K562 (cell line): ENCODE results near the gene LYAR. TPM values are rescaled to one million over a fixed set of nuclear protein-coding genes. Genes with fewer than 3 reads are reported as not detected.

ENCODE experiments used
- BCOR ChIP-seq: fragments of 450-650 bp; IDR thresholded peaks from 2 replicates; pipeline ENCODE4 v1.6.1; 2016
- DNMT1 ChIP-seq: fragments of 450-650 bp; IDR thresholded peaks from 2 replicates; pipeline ENCODE4 v1.6.1; 2016; ENCODE audit warnings: antibody characterized with exemption, mild to moderate bottlenecking
- ESRRA ChIP-seq: fragments of 450-650 bp; IDR thresholded peaks from 2 replicates; pipeline ENCODE4 v1.6.1; 2014; ENCODE audit warnings: low read depth, mild to moderate bottlenecking, moderate library complexity, borderline replicate concordance
- FOXM1 ChIP-seq, 2 experiments: fragments of 450-650 bp in 1 of 2; sonication (generic) in 1 of 2; formaldehyde crosslinking in 1 of 2; IDR thresholded peaks; 2 replicates each; pipeline versions ENCODE4 v1.6.1 to v1.9.0; 2017 to 2022; ENCODE audit warnings: low read depth in 2 of 2, mild to moderate bottlenecking in 2 of 2, missing genetic modification reagents in 1 of 2, moderate library complexity in 1 of 2
- HDAC3 ChIP-seq: fragments of 450-650 bp; IDR thresholded peaks from 2 replicates; pipeline ENCODE4 v1.6.1; 2018; ENCODE audit warnings: borderline replicate concordance, mild to moderate bottlenecking, moderate library complexity; ENCODE audit not compliant: partially characterized antibody
- HMGN3 ChIP-seq: IDR thresholded peaks from 2 replicates; pipeline ENCODE4 v1.6.1; 2011; ENCODE audit warnings: borderline replicate concordance, low read depth, mild to moderate bottlenecking, mixed read lengths, low read length; ENCODE audit not compliant: insufficient read length; ENCODE audit errors: extremely low read depth
- KDM5B ChIP-seq: fragments of 200-600 bp; sonication (generic); IDR thresholded peaks from 2 replicates; pipeline ENCODE4 v1.6.1; 2012; ENCODE audit warnings: low read depth, mild to moderate bottlenecking, moderate library complexity, low read length, control low read depth, inconsistent platforms; ENCODE audit not compliant: insufficient replicate concordance
- NBN ChIP-seq: fragments of 450-650 bp; IDR thresholded peaks from 2 replicates; pipeline ENCODE4 v1.6.1; 2016; ENCODE audit warnings: low read depth, mild to moderate bottlenecking
- NFXL1 ChIP-seq: fragments of 450-650 bp; formaldehyde crosslinking; IDR thresholded peaks from 2 replicates; pipeline ENCODE4 v1.4.0; 2021; ENCODE audit warnings: mild to moderate bottlenecking
- NKRF ChIP-seq: fragments of 450-650 bp; IDR thresholded peaks from 2 replicates; pipeline ENCODE4 v1.6.1; 2016; ENCODE audit warnings: borderline replicate concordance
- NR4A1 ChIP-seq, 2 experiments: fragments of 250-450 bp in 1 of 2; fragments of 450-650 bp in 1 of 2; sonication (Bioruptor Pico) in 1 of 2; IDR thresholded peaks; 2 replicates each; pipeline versions ENCODE4 v1.4.0 to v1.6.1; 2016 to 2020; ENCODE audit warnings: mild to moderate bottlenecking in 2 of 2, missing compliant biosample characterization in 1 of 2, missing genetic modification characterization in 1 of 2, moderate library complexity in 1 of 2
- POLR2H ChIP-seq: IDR thresholded peaks from 2 replicates; pipeline ENCODE4 v1.6.1; 2016; ENCODE audit warnings: missing genetic modification characterization, low read depth, mild to moderate bottlenecking, control low read depth, missing compliant biosample characterization, moderate library complexity
- SMARCE1 ChIP-seq: fragments of 450-650 bp; IDR thresholded peaks from 2 replicates; pipeline ENCODE4 v1.7.1; 2016; ENCODE audit warnings: mild to moderate bottlenecking
- SRSF9 ChIP-seq: fragments of 200-400 bp; formaldehyde crosslinking; IDR thresholded peaks from 2 replicates; pipeline ENCODE4 v1.6.1; 2017; ENCODE audit warnings: low read depth, low read length, borderline replicate concordance
- SUPT5H ChIP-seq: fragments of 450-650 bp; IDR thresholded peaks from 2 replicates; pipeline ENCODE4 v1.6.1; 2016
- TAF9B ChIP-seq: fragments of 450-650 bp; IDR thresholded peaks from 2 replicates; pipeline ENCODE4 v1.6.1; 2018; ENCODE audit warnings: mild to moderate bottlenecking; ENCODE audit not compliant: partially characterized antibody
- ZBED1 ChIP-seq: IDR thresholded peaks from 2 replicates; pipeline ENCODE4 v1.6.1; 2014
- ZBTB17 ChIP-seq: fragments of 450-650 bp; formaldehyde crosslinking; IDR thresholded peaks from 2 replicates; pipeline ENCODE4 v1.4.0; 2020; ENCODE audit warnings: mild to moderate bottlenecking
- ZBTB5 ChIP-seq: fragments of 450-650 bp; IDR thresholded peaks from 2 replicates; pipeline ENCODE4 v1.6.1; 2017; ENCODE audit warnings: antibody characterized with exemption
- ZHX1 ChIP-seq: fragments of 150-350 bp; conservative IDR thresholded peaks from 2 replicates; pipeline ENCODE4 v1.6.1; 2014; ENCODE audit warnings: low read length
- ZNF197 ChIP-seq: fragments of 200-800 bp; sonication (Bioruptor generic); IDR thresholded peaks from 2 replicates; pipeline ENCODE4 v1.6.1; 2016; ENCODE audit warnings: low read depth, missing genetic modification characterization, missing compliant biosample characterization
- ZZZ3 ChIP-seq: fragments of 450-650 bp; IDR thresholded peaks from 2 replicates; pipeline ENCODE4 v1.6.1; 2016; ENCODE audit warnings: antibody characterized with exemption, mild to moderate bottlenecking, moderate library complexity
- polyA plus RNA-seq, 8 experiments: library from polyadenylated mRNA; depleted of rRNA in 4 of 8; stranded (reverse) in 5 of 8; unstranded in 3 of 8; fragments of >200 nt; fragmentation: Nextera tagmentation in 2 of 8; fragmentation: Illumina TruSeq in 1 of 8; extraction: Ambion mirVana in 2 of 8; extraction: Trizol in 1 of 8; gene quantifications; 2 replicates each; pipeline versions ENCODE4 v1.2.1 to v1.2.3, GENCODE V29; 2011 to 2014; ENCODE audit warnings: inconsistent platforms in 1 of 8, missing spikeins in 1 of 8
- total RNA-seq, 7 experiments: library from RNA; depleted of rRNA in 6 of 7; stranded (reverse); fragments of >200 nt in 6 of 7; fragmentation: Illumina TruSeq in 2 of 7; extraction: Trizol in 2 of 7; gene quantifications; 2 replicates each; pipeline versions ENCODE4 v1.2.1 to v1.2.3, GENCODE V29; 2011 to 2021; ENCODE audit warnings: low replicate concordance in 1 of 7

Gene LYAR
- total and polyA plus RNA-seq, 9 of the 15 experiments (the other 6 are each of a cell fraction or from before 2014, with no cell fraction given), result 28.3 to 172 (median 127) TPM

GRCh38 chr4:4289941-4290850 lies at the start of gene LYAR, which contains the start of gene ZBTB49 (continued):
- TF ChIP-seq SUPT5H (peak; percentile 91), HMGN3 (peak; percentile 59), NBN (no peak), NKRF (peak; percentile 97), HDAC3 (no peak), TAF9B (peak; percentile 86), ZBED1 (no peak), FOXM1 (IDR thresholded peaks at IDR 0.05; ENCODE audit: low read depth) (no peak), FOXM1 (CRISPR knock-in tag; IDR thresholded peaks at IDR 0.05; ENCODE audit: low read depth) (no peak), BCOR (no peak), ZBTB5 (no peak), ZZZ3 (no peak), KDM5B (peak; percentile 81), ZNF197 (CRISPR knock-in tag) (no peak), POLR2H (tag) (no peak), ZBTB17 (CRISPR knock-in tag) (no peak), NFXL1 (CRISPR knock-in tag) (no peak), ESRRA (peak; percentile 48; the same call in 1 of the 2 replicates), ZHX1 (no peak), SRSF9 (no peak), SMARCE1 (0 out of 2 replicates have a peak, but pooled peaks have one; percentile 29), NR4A1 (CRISPR knock-in tag; IDR thresholded peaks at IDR 0.05) (no peak), NR4A1 (tag; IDR thresholded peaks at IDR 0.05) (no peak), DNMT1 (no peak)
